Calu3 (cell line): ENCODE results near the gene RAD51B. TPM values are rescaled to one million over a fixed set of nuclear protein-coding genes. Genes with fewer than 3 reads are reported as not detected.

Experiments used
- BruUV-seq: library from RNA; stranded (reverse); fragments of 400-500 nt; replicated peaks from 2 replicates; lab custom pipeline; 2021; lab: Mats Ljungman, UMichigan
- CTCF ChIA-PET: fragments of 300-600 bp; sonication (Branson Sonifier 250); formaldehyde crosslinking; loops from one replicate; lab custom pipeline; 2022; ENCODE audit warnings: antibody characterized with exemption; lab: Charles Lee
- DNase-seq: peaks from one replicate; pipeline ENCODE4 v3.0.0; 2022
- H3K27ac Mint-ChIP-seq: one replicate; pipeline ENCODE4 v1.8.0; 2022; ENCODE audit warnings: mixed read lengths; ENCODE audit not compliant: unreplicated experiment
- H3K27me3 Mint-ChIP-seq: one replicate; pipeline ENCODE4 v1.8.0; 2022; ENCODE audit warnings: mixed read lengths; ENCODE audit not compliant: unreplicated experiment
- H3K36me3 Mint-ChIP-seq: one replicate; pipeline ENCODE4 v1.8.0; 2022; ENCODE audit warnings: mild to moderate bottlenecking, moderate library complexity, mixed read lengths; ENCODE audit not compliant: insufficient read depth, unreplicated experiment
- H3K4me1 Mint-ChIP-seq: one replicate; pipeline ENCODE4 v1.8.0; 2022; ENCODE audit warnings: mild to moderate bottlenecking, low read depth, mixed read lengths; ENCODE audit not compliant: unreplicated experiment
- H3K4me3 Mint-ChIP-seq: one replicate; pipeline ENCODE4 v1.8.0; 2022; ENCODE audit warnings: mild to moderate bottlenecking, low read depth, moderate library complexity, mixed read lengths; ENCODE audit not compliant: unreplicated experiment
- H3K9me3 Mint-ChIP-seq: one replicate; pipeline ENCODE4 v1.8.0; 2022; ENCODE audit warnings: low read depth, mixed read lengths; ENCODE audit not compliant: unreplicated experiment
- intact Hi-C: fragments of 100-400 bp; cut with micrococcal nuclease; formaldehyde crosslinking; loops from one replicate; pipeline ENCODE4 v1.10.0; 2022; ENCODE audit not compliant: unreplicated experiment
- total RNA-seq: library from RNA; stranded (reverse); gene quantifications from 2 replicates; pipeline ENCODE4 v1.2.3, GENCODE V29; 2022
- TF ChIP-seq, protein P1 (sequence below): fragments of 200-600 bp; IDR thresholded peaks from one replicate; pipeline ENCODE4 v1.8.0; 2022; ENCODE audit warnings: antibody characterized with exemption; ENCODE audit not compliant: unreplicated experiment

Gene RAD51B
- total RNA-seq, 1 experiment from 2014 or later = 24.7 TPM

DNA sequence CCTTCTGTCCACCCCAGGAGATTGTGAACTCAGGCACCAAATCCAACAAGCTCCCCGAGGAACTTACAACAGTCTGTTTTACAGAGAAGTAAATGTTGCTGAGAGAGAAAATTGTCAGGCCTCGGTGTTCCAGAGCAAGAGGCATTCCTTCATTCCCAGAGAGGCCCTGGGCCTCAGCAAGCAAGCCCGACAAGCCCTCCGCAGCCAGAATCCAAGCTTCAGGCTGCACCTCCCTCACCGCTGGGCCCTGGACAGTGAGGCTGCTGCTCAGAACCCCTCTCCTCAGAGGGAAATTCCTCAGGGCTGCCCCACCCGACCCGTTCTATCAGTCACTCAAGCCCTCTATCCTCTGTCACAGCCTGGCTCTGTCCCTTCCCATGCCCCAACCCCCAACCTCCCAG, 916.9 kb downstream of the RAD51B start:
- H3K9me3 Mint-ChIP-seq = no peaks in the 10 kb centered on the region
- intact Hi-C loops = no loop called here
- CTCF ChIA-PET = no interaction called here
- no peaks in the 10 kb centered on the region for H3K36me3 Mint-ChIP-seq
- no peaks in the 10 kb centered on the region for H3K4me1 Mint-ChIP-seq
- DNase-seq = no peak
- peaks cover 9% of the 10 kb centered on the region for H3K27me3 Mint-ChIP-seq
- no TSS peak for BruUV-seq
- no peak overlapping the region for H3K27ac Mint-ChIP-seq
- H3K4me3 Mint-ChIP-seq = no peak overlapping the region
- TF ChIP-seq, protein P1, sequence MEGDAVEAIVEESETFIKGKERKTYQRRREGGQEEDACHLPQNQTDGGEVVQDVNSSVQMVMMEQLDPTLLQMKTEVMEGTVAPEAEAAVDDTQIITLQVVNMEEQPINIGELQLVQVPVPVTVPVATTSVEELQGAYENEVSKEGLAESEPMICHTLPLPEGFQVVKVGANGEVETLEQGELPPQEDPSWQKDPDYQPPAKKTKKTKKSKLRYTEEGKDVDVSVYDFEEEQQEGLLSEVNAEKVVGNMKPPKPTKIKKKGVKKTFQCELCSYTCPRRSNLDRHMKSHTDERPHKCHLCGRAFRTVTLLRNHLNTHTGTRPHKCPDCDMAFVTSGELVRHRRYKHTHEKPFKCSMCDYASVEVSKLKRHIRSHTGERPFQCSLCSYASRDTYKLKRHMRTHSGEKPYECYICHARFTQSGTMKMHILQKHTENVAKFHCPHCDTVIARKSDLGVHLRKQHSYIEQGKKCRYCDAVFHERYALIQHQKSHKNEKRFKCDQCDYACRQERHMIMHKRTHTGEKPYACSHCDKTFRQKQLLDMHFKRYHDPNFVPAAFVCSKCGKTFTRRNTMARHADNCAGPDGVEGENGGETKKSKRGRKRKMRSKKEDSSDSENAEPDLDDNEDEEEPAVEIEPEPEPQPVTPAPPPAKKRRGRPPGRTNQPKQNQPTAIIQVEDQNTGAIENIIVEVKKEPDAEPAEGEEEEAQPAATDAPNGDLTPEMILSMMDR = no peak

DNA sequence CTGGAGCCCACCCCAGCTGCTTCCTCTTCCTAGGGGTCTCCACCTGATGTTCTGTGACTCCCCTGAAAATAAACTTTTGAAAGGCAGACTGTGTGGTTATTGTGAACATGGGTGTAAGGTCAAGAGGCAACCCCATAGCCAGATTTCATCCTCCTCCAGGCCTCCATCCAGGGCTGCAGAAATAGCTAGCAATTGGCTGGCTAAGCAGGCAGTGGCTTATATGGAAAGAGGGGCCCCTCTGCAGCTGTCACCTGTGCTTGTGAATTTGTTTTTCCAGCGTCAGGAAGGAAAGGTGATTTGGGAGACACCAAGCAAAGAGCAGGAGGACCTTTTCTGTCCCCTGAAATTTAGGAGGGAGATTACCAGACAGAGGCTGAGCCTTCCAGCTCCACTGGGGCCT, 917.5 kb downstream of the RAD51B start:
- no TSS peak for BruUV-seq
- Mint-ChIP-seq H3K4me3 (no peak overlapping the region), H3K9me3 (no peaks in the 10 kb centered on the region), H3K27ac (no peak overlapping the region), H3K36me3 (no peaks in the 10 kb centered on the region), H3K4me1 (no peaks in the 10 kb centered on the region), H3K27me3 (peaks cover 9% of the 10 kb centered on the region)
- no peak for DNase-seq
- intact Hi-C loops = no loop called here
- TF ChIP-seq, protein P1 = no peak
- CTCF ChIA-PET = no interaction called here

DNA sequence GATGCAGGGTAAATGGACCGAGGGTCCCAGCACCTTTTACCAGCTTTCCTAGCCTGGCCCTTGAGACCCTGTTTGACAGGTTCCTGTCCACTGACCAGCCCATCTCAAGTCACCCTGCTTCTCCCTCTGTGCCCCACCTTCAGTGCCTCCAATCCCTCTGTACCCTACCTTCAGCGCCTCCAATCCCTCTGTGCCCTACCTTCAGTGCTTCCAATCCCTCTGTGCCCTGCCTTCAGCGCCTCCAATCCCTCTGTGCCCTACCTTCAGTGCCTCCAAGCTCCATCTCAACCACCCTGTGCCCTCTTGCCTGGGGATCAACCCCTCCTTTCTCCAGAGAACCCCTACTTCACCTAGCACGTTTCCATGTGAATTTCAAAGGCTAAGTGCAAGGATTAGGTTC, 919.0 kb downstream of the RAD51B start:
- Mint-ChIP-seq H3K27ac (no peak overlapping the region), H3K27me3 (peaks cover 9% of the 10 kb centered on the region), H3K4me1 (no peaks in the 10 kb centered on the region), H3K36me3 (no peaks in the 10 kb centered on the region), H3K4me3 (no peak overlapping the region), H3K9me3 (no peaks in the 10 kb centered on the region)
- intact Hi-C loops = no loop called here
- TF ChIP-seq, protein P1 = no peak
- BruUV-seq = no TSS peak
- CTCF ChIA-PET = no interaction called here
- no peak for DNase-seq

DNA sequence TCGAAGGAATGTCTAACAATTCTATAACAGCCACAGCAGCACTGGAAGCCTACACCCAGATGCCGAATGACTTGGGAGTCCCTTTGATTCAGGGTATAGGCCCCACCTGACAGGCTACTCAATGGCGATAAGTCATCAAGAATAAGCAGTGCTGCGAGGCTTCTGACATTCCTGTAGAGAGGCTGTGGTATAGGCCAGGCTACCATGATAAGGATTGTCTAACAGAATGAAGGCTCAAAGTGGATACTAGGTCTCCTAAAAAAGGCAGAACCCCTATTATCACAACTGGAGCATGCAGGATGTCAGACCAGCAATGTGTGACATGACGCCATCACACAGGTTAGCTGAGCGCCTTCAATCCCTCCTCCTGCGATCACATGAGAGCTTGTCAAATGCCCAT, 920.1 kb downstream of the RAD51B start:
- intact Hi-C loops = no loop called here
- Mint-ChIP-seq H3K9me3 (no peaks in the 10 kb centered on the region), H3K4me1 (no peaks in the 10 kb centered on the region), H3K36me3 (no peaks in the 10 kb centered on the region), H3K4me3 (no peak overlapping the region), H3K27ac (no peak overlapping the region), H3K27me3 (peaks cover 9% of the 10 kb centered on the region)
- no TSS peak for BruUV-seq
- TF ChIP-seq, protein P1 = no peak
- CTCF ChIA-PET = no interaction called here
- no peak for DNase-seq
